Activated CD4-positive, alpha-beta T cell treated with anti-CD3 and anti-CD28 coated beads for 4 hours (primary cell): ENCODE measurements around the gene MAPK4.
"Not testable (repeated sequence)": the region's sequence is repeated elsewhere in the genome, so short reads cannot be mapped to it uniquely, and the experiment has no call there.

Source experiments
- DNase-seq, 2 donors: peaks; one replicate each; pipeline ENCODE4 v3.0.0-alpha.2; 2020

Gene MAPK4

DNA sequence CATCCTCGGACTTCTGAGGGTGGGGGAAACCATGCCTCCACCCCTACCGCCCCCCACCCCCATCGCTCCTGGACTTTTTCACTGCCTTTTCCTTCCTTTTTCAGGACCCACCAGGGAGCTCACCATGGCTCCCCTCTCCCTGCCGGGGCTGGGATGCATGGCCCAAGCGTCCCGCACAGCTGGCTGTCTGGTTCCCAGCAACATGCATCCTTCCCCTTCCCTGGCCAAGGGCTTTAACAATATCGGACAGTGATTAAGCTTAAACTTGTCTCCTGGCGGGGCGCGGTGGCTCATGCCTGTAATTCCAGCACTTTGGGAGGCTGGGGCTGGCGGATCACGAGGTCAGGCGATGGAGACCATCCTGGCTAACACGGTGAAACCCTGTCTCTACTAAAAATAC, 215.8 kb downstream of the MAPK4 start:
- DNase-seq = no peak

DNA sequence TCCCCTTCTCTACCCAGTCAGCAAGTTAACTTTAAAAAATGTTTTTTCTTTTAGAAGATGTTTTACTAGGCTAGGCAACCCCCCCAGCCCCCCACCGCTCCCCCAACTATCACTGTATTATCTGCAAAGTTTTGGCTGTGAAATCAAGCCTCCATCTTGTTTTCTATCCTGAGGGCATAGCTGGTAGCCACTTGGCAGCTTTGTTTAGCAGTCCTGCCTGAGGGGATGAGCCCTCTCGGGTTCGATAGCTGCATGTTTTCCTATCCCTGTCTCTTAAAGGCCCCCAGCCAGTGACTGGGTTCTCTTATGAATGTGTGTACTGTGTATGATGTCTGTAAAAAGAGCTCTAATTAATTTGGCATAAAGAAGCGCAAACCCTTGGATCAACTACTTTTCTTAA, 216.5 kb downstream of the MAPK4 start:
- no peak for DNase-seq

DNA sequence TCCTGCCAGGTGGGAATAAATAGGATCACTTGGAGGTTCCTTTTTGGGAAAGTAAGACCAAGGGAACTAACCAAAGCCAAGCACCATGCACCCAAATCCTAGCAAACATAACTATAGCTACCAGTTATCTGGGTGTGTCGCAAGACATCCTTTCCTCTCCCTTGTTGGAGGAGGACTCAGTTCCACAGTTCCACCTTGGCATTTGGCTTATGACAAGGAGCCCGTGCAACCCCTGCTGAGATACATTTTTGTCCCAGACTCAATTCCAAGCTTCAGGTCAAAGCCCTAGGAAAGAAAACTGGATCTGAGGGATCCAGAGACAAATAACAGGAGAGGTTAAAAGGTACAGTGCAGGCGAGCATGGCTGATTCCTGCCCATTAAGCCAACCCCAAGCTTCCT, 219.1 kb downstream of the MAPK4 start:
- not testable (repeated sequence) for DNase-seq
